ENCODE results near the gene EIF5. TPM values are rescaled to one million over a fixed set of nuclear protein-coding genes. Genes with fewer than 3 reads are reported as not detected.

The EIF5 gene
- total RNA-seq, 4 donors from 2014 or later = 210 to 312 (median 266) TPM

DNA sequence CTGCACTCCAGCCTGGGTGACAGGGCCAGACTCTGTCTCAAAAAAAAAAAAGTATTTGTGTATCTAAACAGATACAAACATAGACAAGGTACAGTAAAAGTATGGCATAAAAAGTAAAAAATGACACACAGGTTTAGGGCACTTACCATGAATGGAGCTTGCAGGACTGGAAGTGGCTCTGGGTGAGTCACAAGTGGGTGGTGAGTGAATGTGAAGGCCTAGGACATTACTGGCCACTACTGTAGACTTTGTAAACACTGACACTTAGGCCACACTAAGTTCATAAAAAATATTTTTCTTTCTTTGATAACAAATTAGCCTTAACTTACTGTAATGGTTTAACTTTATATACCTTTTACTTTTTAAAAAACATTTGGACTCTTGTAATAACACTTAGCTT, 38.0 kb upstream of the EIF5 start:
- Histone ChIP-seq H3K36me3 (no peaks in the 10 kb centered on the region), H3K27ac (no peak overlapping the region), H3K4me3 (no peak overlapping the region), H3K4me1 (no peaks in the 10 kb centered on the region), H3K27me3 (peaks cover 13% of the 10 kb centered on the region), H3K9me3 (no peaks in the 10 kb centered on the region)
- in situ Hi-C loops (cut with MboI; ENCODE audit: low pct_ligation_motif_present in 1 of 4, low pct_unique_long_range_greater_than_20kb in 1 of 4, low sequenced_read_pairs in 3 of 4) (loop anchor here in 3 of 4 donors (10.0 to 25.0 kb wide), 3 partner anchors 109 to 209 kb away; partner anchors contain the start of genes EXOC3L4 (in 1 of the 3) and LBHD2 (in 1 of the 3)), intact Hi-C loops (cut with DNase I; ENCODE audit: low total_unique reads) (no loop called here)
- no peak for DNase-seq
- TF ChIP-seq EP300 (IDR thresholded peaks at IDR 0.05; ENCODE audit: low read depth) = no peak
- TF ChIP-seq, protein P1, sequence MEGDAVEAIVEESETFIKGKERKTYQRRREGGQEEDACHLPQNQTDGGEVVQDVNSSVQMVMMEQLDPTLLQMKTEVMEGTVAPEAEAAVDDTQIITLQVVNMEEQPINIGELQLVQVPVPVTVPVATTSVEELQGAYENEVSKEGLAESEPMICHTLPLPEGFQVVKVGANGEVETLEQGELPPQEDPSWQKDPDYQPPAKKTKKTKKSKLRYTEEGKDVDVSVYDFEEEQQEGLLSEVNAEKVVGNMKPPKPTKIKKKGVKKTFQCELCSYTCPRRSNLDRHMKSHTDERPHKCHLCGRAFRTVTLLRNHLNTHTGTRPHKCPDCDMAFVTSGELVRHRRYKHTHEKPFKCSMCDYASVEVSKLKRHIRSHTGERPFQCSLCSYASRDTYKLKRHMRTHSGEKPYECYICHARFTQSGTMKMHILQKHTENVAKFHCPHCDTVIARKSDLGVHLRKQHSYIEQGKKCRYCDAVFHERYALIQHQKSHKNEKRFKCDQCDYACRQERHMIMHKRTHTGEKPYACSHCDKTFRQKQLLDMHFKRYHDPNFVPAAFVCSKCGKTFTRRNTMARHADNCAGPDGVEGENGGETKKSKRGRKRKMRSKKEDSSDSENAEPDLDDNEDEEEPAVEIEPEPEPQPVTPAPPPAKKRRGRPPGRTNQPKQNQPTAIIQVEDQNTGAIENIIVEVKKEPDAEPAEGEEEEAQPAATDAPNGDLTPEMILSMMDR (IDR thresholded peaks at IDR 0.05) = no peak
- TF ChIP-seq POLR2A (IDR thresholded peaks at IDR 0.05) = no peak
- TF ChIP-seq POLR2AphosphoS5 (IDR thresholded peaks at IDR 0.05) = no peak

DNA sequence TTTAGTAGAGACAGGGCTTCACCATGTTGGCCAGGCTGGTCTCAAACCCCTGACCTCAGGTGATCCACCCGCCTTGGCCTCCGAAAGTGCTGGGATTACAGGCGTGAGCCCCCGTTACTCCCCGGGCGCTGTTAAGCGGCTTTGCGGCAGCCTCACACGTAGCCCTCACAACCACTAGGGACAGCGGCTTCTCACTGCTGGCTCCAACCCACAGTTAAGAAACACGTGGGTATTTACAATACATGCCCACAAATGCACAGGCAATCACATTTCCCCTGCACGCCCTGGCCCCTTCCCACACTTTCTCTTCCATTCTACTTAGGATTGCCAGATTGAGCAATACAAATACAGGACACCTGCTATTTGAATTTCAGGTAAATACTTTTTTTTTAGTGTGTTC, 37.0 kb upstream of the EIF5 start:
- no peaks in the 10 kb centered on the region for H3K9me3 ChIP-seq
- no peak for DNase-seq
- peaks cover 13% of the 10 kb centered on the region for H3K27me3 ChIP-seq
- H3K4me3 ChIP-seq = no peak overlapping the region
- in situ Hi-C loops (cut with MboI; ENCODE audit: low pct_ligation_motif_present in 1 of 4, low pct_unique_long_range_greater_than_20kb in 1 of 4, low sequenced_read_pairs in 3 of 4) (loop anchor here in 3 of 4 donors (10.0 to 25.0 kb wide), 3 partner anchors 110 to 210 kb away; partner anchors contain the start of genes EXOC3L4 (in 1 of the 3) and LBHD2 (in 1 of the 3)), intact Hi-C loops (cut with DNase I; ENCODE audit: low total_unique reads) (no loop called here)
- TF ChIP-seq, protein P1 (IDR thresholded peaks at IDR 0.05) = no peak
- TF ChIP-seq POLR2AphosphoS5 (IDR thresholded peaks at IDR 0.05) (no peak), POLR2A (IDR thresholded peaks at IDR 0.05) (no peak), EP300 (IDR thresholded peaks at IDR 0.05; ENCODE audit: low read depth) (no peak)
- H3K36me3 ChIP-seq = no peaks in the 10 kb centered on the region
- no peaks in the 10 kb centered on the region for H3K4me1 ChIP-seq
- H3K27ac ChIP-seq = no peak overlapping the region
- 85% methylated on average over 2 to 12 of the region's 12 CpGs for WGBS, 2 donors (ENCODE audit: low coverage in 1 of 2)

DNA sequence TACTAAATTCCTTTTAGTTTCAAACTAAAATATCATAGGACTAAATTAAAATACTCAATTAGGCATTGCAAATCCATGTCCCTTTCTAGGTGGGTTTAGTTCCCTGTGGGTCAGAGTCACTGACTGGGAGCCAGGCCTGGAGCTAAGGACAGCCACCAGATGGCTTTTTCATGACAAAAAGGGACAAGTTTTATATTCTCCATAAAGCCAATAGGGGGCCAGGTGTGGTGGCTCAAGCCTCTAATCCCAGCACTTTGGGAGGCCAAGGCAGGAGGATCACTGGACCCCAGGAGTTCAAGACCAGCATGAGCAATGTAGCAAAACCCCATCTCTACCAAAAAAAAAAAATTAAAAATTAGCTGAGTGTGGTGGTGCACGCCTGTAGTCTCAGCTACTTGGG, 35.4 kb upstream of the EIF5 start:
- TF ChIP-seq POLR2A (IDR thresholded peaks at IDR 0.05) = no peak
- TF ChIP-seq, protein P1 (IDR thresholded peaks at IDR 0.05) = no peak
- TF ChIP-seq EP300 (IDR thresholded peaks at IDR 0.05; ENCODE audit: low read depth) = no peak
- TF ChIP-seq POLR2AphosphoS5 (IDR thresholded peaks at IDR 0.05) = no peak
- in situ Hi-C loops (cut with MboI; ENCODE audit: low pct_ligation_motif_present in 1 of 4, low pct_unique_long_range_greater_than_20kb in 1 of 4, low sequenced_read_pairs in 3 of 4) = loop anchor here in 3 of 4 donors (10.0 to 25.0 kb wide), 3 partner anchors 111 to 211 kb away; partner anchors contain the start of genes EXOC3L4 (in 1 of the 3) and LBHD2 (in 1 of the 3)
- WGBS, 2 donors (ENCODE audit: low coverage in 1 of 2) = 94% methylated on average over 1 of the region's 1 CpG; no CpG with 5 or more reads in 1 of the 2 donors
- no peak overlapping the region for H3K4me3 ChIP-seq
- H3K4me1 ChIP-seq = no peaks in the 10 kb centered on the region
- H3K36me3 ChIP-seq = no peaks in the 10 kb centered on the region
- H3K27ac ChIP-seq = no peak overlapping the region
- no peak for DNase-seq
- H3K9me3 ChIP-seq = no peaks in the 10 kb centered on the region
- H3K27me3 ChIP-seq = peaks cover 7% of the 10 kb centered on the region
- intact Hi-C loops (cut with DNase I; ENCODE audit: low total_unique reads) = no loop called here

DNA sequence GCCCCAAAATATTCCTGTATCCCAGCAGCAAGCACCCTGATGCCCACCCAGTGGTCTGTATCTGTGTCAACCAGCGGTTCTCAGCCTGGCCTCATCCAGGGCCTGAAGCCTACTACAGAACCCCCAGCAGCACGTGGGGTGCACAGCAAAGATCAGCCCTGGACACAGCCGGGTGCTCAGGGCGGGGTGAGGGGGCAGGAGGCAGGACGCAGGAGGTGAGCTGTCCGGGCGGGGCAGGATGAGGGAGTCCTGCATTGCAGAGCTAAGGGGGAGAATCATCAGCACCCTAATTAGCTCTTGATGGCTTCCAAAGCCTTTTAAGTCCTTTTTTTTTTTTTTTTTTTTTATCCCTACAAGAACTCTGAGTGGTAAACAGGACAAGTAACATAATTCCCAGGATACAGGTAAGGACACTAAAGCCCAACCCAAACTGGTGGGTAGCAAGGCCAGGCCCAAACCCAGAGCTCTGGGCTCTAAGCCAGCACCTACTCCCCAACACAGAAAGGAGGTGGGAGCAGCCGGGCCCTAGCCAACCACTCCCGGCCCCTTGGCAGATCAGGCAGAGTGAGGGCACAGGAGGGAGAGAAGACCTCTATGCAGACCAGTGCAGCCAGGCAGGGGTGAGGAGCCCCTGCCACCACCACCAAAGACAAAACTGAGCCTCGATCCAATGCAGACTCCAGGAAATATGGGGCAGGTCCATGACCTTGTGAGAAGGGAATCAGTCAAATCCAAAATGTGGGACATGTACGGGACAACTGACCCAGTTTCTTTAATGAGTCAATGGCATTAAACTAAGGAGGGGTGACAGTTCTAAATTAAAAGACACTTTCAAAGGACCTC, 32.3 kb upstream of the EIF5 start:
- no peak overlapping the region for H3K4me3 ChIP-seq
- intact Hi-C loops (cut with DNase I; ENCODE audit: low total_unique reads) = no loop called here
- no peaks in the 10 kb centered on the region for H3K36me3 ChIP-seq
- no peak overlapping the region for H3K27ac ChIP-seq
- no peak for DNase-seq
- in situ Hi-C loops (cut with MboI; ENCODE audit: low pct_ligation_motif_present in 1 of 4, low pct_unique_long_range_greater_than_20kb in 1 of 4, low sequenced_read_pairs in 3 of 4) = no loop called here
- H3K4me1 ChIP-seq = no peaks in the 10 kb centered on the region
- WGBS, 2 donors (ENCODE audit: low coverage in 1 of 2) = 86% methylated on average over 1 to 11 of the region's 11 CpGs
- peaks cover 5% of the 10 kb centered on the region for H3K27me3 ChIP-seq
- TF ChIP-seq POLR2A (IDR thresholded peaks at IDR 0.05) (no peak), EP300 (IDR thresholded peaks at IDR 0.05; ENCODE audit: low read depth) (no peak), POLR2AphosphoS5 (IDR thresholded peaks at IDR 0.05) (no peak)
- TF ChIP-seq, protein P1 (IDR thresholded peaks at IDR 0.05) = no peak
- no peaks in the 10 kb centered on the region for H3K9me3 ChIP-seq
